Nephron progenitor cell (in vitro differentiated cells): ENCODE results near the gene FBLL1.
"Not testable (repeated sequence)": the region's sequence is repeated elsewhere in the genome, so short reads cannot be mapped to it uniquely, and the experiment has no call there.

ENCODE experiments used
- DNase-seq: peaks from one replicate; pipeline ENCODE4 v3.0.0; 2021
- H3K27ac Mint-ChIP-seq: 2 replicates; pipeline ENCODE4 v1.8.0; 2021; ENCODE audit warnings: mild to moderate bottlenecking, moderate library complexity, mixed read lengths
- H3K27me3 Mint-ChIP-seq: 2 replicates; pipeline ENCODE4 v1.8.0; 2021; ENCODE audit warnings: mild to moderate bottlenecking, low read depth, mixed read lengths; ENCODE audit not compliant: poor library complexity
- H3K36me3 Mint-ChIP-seq: 2 replicates; pipeline ENCODE4 v1.8.0; 2021; ENCODE audit warnings: low read depth, mixed read lengths
- H3K4me1 Mint-ChIP-seq: 2 replicates; pipeline ENCODE4 v1.8.0; 2021; ENCODE audit warnings: mixed read lengths
- H3K4me3 Mint-ChIP-seq: 2 replicates; pipeline ENCODE4 v1.8.0; 2021; ENCODE audit warnings: mild to moderate bottlenecking, moderate library complexity, mixed read lengths
- H3K9me3 Mint-ChIP-seq: 2 replicates; pipeline ENCODE4 v1.8.0; 2021; ENCODE audit warnings: mild to moderate bottlenecking, moderate library complexity, mixed read lengths
- CTCF ChIP-seq: fragments of 200-600 bp; sonication (generic); IDR thresholded peaks from 2 replicates; pipeline ENCODE4 v1.5.0; 2021; ENCODE audit warnings: antibody characterized with exemption

Gene FBLL1

GRCh38 chr5:168527756-168528295, 1.3 kb upstream of the FBLL1 start:
- peaks cover 12% of the 10 kb centered on the region for H3K9me3 Mint-ChIP-seq
- TF ChIP-seq CTCF = no peak
- no peak overlapping the region for H3K4me3 Mint-ChIP-seq

GRCh38 chr5:168529374-168530234, 499 bp downstream of the FBLL1 start:
- DNase-seq = peak; percentile 45
- H3K27ac Mint-ChIP-seq = no peak overlapping the region
- H3K4me3 Mint-ChIP-seq = peak overlapping the region; percentile 76
- peaks cover 12% of the 10 kb centered on the region for H3K9me3 Mint-ChIP-seq
- peaks cover 28% of the 10 kb centered on the region for H3K4me1 Mint-ChIP-seq
- TF ChIP-seq CTCF = no peak
- H3K27me3 Mint-ChIP-seq = peaks cover 52% of the 10 kb centered on the region
- no peaks in the 10 kb centered on the region for H3K36me3 Mint-ChIP-seq

More at GRCh38 chr5:168527756-168528295, 1.3 kb upstream of the FBLL1 start:
- Mint-ChIP-seq H3K27ac (no peak overlapping the region), H3K27me3 (peaks cover 52% of the 10 kb centered on the region), H3K36me3 (no peaks in the 10 kb centered on the region), H3K4me1 (peaks cover 27% of the 10 kb centered on the region)
- DNase-seq = no peak

- TF ChIP-seq CTCF = no peak
- no peak for DNase-seq
- Mint-ChIP-seq H3K27me3 (peaks cover 50% of the 10 kb centered on the region), H3K4me3 (peak overlapping the region; percentile 76), H3K27ac (no peak overlapping the region), H3K9me3 (peaks cover 12% of the 10 kb centered on the region), H3K36me3 (no peaks in the 10 kb centered on the region), H3K4me1 (peaks cover 28% of the 10 kb centered on the region)
Observed at GRCh38 chr5:168530621-168531150, 1.6 kb downstream of the FBLL1 start.

GRCh38 chr5:168531191-168531590, 2.1 kb downstream of the FBLL1 start:
- H3K4me3 Mint-ChIP-seq = no peak overlapping the region
- peaks cover 51% of the 10 kb centered on the region for H3K27me3 Mint-ChIP-seq
- H3K27ac Mint-ChIP-seq = no peak overlapping the region
- TF ChIP-seq CTCF = no peak
- peaks cover 28% of the 10 kb centered on the region for H3K4me1 Mint-ChIP-seq
- DNase-seq = no peak
- no peaks in the 10 kb centered on the region for H3K36me3 Mint-ChIP-seq
- peaks cover 12% of the 10 kb centered on the region for H3K9me3 Mint-ChIP-seq

- no peak overlapping the region for H3K27ac Mint-ChIP-seq
- peaks cover 12% of the 10 kb centered on the region for H3K9me3 Mint-ChIP-seq
- peaks cover 45% of the 10 kb centered on the region for H3K27me3 Mint-ChIP-seq
- no peaks in the 10 kb centered on the region for H3K36me3 Mint-ChIP-seq
- TF ChIP-seq CTCF = no peak
- DNase-seq = peak; percentile 13
- H3K4me3 Mint-ChIP-seq = no peak overlapping the region
- H3K4me1 Mint-ChIP-seq = peaks cover 28% of the 10 kb centered on the region
Observed at GRCh38 chr5:168531987-168532864, 3.1 kb downstream of the FBLL1 start.

GRCh38 chr5:168534351-168534750, 5.2 kb downstream of the FBLL1 start:
- peaks cover 12% of the 10 kb centered on the region for H3K9me3 Mint-ChIP-seq
- peaks cover 28% of the 10 kb centered on the region for H3K4me1 Mint-ChIP-seq
- not testable (repeated sequence) for DNase-seq, H3K27ac Mint-ChIP-seq, H3K4me3 Mint-ChIP-seq, H3K36me3 Mint-ChIP-seq
- H3K27me3 Mint-ChIP-seq = peaks cover 28% of the 10 kb centered on the region
